ENCODE measurements around the gene KRT10. TPM values are rescaled to one million over a fixed set of nuclear protein-coding genes. Genes with fewer than 3 reads are reported as not detected.
"Not testable (repeated sequence)": the region's sequence is repeated elsewhere in the genome, so short reads cannot be mapped to it uniquely, and the experiment has no call there.

KRT10 gene
- total RNA-seq, 1 experiment from 2014 or later: 28.4 TPM

DNA sequence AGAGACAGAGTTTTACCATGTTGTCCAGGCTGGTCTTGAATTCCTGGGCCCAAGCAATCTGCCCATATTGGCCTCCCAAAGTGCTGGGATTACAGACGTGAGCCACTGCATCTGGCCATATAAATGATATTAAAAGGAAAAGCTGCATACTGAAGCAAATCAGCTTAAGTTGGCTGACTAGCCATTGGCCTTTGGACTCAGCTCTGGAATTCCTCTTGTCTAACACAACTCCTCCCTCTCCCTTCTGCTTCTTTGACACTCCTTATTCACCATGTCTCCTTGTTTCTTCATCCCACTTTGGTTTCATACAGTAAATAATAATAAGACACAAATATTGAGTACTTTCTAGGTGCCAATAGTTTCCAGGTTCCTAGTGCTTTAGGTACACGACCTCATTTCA lies 37.1 kb upstream of the KRT10 start:
- no peak overlapping the region for H3K27ac ChIP-seq (ENCODE audit: insufficient read length, low read depth, low read length)
- H3K9me3 Mint-ChIP-seq: no peaks in the 10 kb centered on the region; a peak in 1 of 5 replicates
- no peaks in the 10 kb centered on the region for H3K9me3 ChIP-seq (ENCODE audit: control insufficient read depth, low read depth, low read length)
- H3K14ac ChIP-seq (ENCODE audit: insufficient read depth, low read length): no peak overlapping the region
- no peak overlapping the region for H3K56ac ChIP-seq (ENCODE audit: insufficient read length, low read depth, low read length)
- H3T11ph ChIP-seq (ENCODE audit: low read length): no peak overlapping the region
- no peak overlapping the region for H2BK20ac ChIP-seq (ENCODE audit: low read depth, low read length, poor library complexity, severe bottlenecking)
- H3K18ac ChIP-seq (ENCODE audit: insufficient read length, low read depth, low read length): no peak overlapping the region
- no peak overlapping the region for H2BK15ac ChIP-seq (ENCODE audit: low read depth, low read length)
- H3K79me2 ChIP-seq (ENCODE audit: insufficient read depth, low read length): no peaks in the 10 kb centered on the region
- no peak overlapping the region for H2BK12ac ChIP-seq (ENCODE audit: insufficient read length, low read depth, low read length)
- WGBS (ENCODE audit: extremely low coverage, insufficient read length, low lambda C conversion rate): no CpG with 5 or more reads among the region's 2 CpGs
- no peaks in the 10 kb centered on the region for H3K79me1 ChIP-seq (ENCODE audit: insufficient read depth, low read depth, low read length, poor library complexity, severe bottlenecking)
- H3K27ac Mint-ChIP-seq: no peak overlapping the region
- H3K23ac ChIP-seq (ENCODE audit: insufficient read length, low read depth, low read length): no peak overlapping the region
- TF ChIP-seq, protein P1, sequence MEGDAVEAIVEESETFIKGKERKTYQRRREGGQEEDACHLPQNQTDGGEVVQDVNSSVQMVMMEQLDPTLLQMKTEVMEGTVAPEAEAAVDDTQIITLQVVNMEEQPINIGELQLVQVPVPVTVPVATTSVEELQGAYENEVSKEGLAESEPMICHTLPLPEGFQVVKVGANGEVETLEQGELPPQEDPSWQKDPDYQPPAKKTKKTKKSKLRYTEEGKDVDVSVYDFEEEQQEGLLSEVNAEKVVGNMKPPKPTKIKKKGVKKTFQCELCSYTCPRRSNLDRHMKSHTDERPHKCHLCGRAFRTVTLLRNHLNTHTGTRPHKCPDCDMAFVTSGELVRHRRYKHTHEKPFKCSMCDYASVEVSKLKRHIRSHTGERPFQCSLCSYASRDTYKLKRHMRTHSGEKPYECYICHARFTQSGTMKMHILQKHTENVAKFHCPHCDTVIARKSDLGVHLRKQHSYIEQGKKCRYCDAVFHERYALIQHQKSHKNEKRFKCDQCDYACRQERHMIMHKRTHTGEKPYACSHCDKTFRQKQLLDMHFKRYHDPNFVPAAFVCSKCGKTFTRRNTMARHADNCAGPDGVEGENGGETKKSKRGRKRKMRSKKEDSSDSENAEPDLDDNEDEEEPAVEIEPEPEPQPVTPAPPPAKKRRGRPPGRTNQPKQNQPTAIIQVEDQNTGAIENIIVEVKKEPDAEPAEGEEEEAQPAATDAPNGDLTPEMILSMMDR (conservative IDR thresholded peaks at IDR 0.05): no peak
- H4K91ac ChIP-seq (ENCODE audit: insufficient read length, low read depth, low read length): no peak overlapping the region
- peaks cover 11% of the 10 kb centered on the region for H3K27me3 Mint-ChIP-seq (ENCODE audit: low read depth)
- H3K4me1 ChIP-seq (ENCODE audit: insufficient read depth, low read length): no peaks in the 10 kb centered on the region; the same call in 1 of the 2 replicates
- H3K9ac ChIP-seq (ENCODE audit: extremely low read depth, insufficient read length, low read length): no peak overlapping the region
- H2AFZ ChIP-seq (ENCODE audit: low read length): no peak overlapping the region
- H4K20me1 ChIP-seq (ENCODE audit: control insufficient read depth, insufficient read depth, insufficient read length): no peaks in the 10 kb centered on the region
- no peak overlapping the region for H2BK120ac ChIP-seq (ENCODE audit: low read depth, low read length, poor library complexity, severe bottlenecking)
- no peaks in the 10 kb centered on the region for H3K23me2 ChIP-seq (ENCODE audit: insufficient read length, low read depth, low read length, poor library complexity, severe bottlenecking)
- no peak overlapping the region for H3K4me3 Mint-ChIP-seq
- H4K8ac ChIP-seq (replicated peaks; ENCODE audit: insufficient read length, low read depth, low read length): no peak overlapping the region
- H2BK5ac ChIP-seq (ENCODE audit: insufficient read length, low read length): no peak overlapping the region
- DNase-seq: no peak
- H3K4ac ChIP-seq (ENCODE audit: low read depth, low read length): no peak overlapping the region
- H3K36me3 Mint-ChIP-seq (ENCODE audit: insufficient read depth in 1 of 3, low read depth in 3 of 3): no peaks in the 10 kb centered on the region; a peak in 1 of 7 replicates
- H2AK5ac ChIP-seq (ENCODE audit: insufficient read length, low read length): no peak overlapping the region
- no peaks in the 10 kb centered on the region for H3K27me3 ChIP-seq (ENCODE audit: insufficient read depth, low read length)
- H3K4me2 ChIP-seq (ENCODE audit: insufficient read depth, insufficient read length, low read length): no peak overlapping the region
- no peak overlapping the region for H4K5ac ChIP-seq (ENCODE audit: insufficient read length, low read depth, low read length)
- peaks cover 11 to 21% of the 10 kb centered on the region in 2 experiments for H3K4me1 Mint-ChIP-seq

DNA sequence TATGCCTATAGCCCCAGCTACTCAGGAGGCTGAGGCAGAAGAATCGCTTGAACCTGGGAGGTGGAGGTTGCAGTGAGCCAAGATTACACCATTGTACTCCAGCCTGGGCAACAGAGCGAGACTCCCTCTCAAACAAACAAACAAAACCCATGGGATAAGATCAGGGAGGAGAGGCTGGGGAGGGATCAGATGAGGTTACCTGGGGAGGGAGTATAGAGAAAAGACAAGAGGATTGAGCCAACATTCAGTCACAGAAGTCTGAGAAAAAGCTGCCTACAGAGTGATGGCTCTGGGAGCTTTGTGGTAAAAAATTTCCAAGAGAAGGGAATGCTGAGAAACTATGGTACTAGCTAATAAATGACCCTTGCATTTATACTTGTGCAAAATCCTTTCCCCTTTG lies 36.3 kb upstream of the KRT10 start:
- H3K27ac Mint-ChIP-seq; H2BK120ac ChIP-seq (ENCODE audit: low read depth, low read length, poor library complexity, severe bottlenecking): not testable (repeated sequence)

More for the DNA sequence above, 36.3 kb upstream of the KRT10 start:
- H2BK20ac ChIP-seq (ENCODE audit: low read depth, low read length, poor library complexity, severe bottlenecking); H3K79me1 ChIP-seq (ENCODE audit: insufficient read depth, low read depth, low read length, poor library complexity, severe bottlenecking); H2BK15ac ChIP-seq (ENCODE audit: low read depth, low read length); H4K5ac ChIP-seq (ENCODE audit: insufficient read length, low read depth, low read length); H3K27me3 ChIP-seq (ENCODE audit: insufficient read depth, low read length); H3K9me3 ChIP-seq (ENCODE audit: control insufficient read depth, low read depth, low read length); H3K14ac ChIP-seq (ENCODE audit: insufficient read depth, low read length); H3K4me2 ChIP-seq (ENCODE audit: insufficient read depth, insufficient read length, low read length); H3K9me3 Mint-ChIP-seq; H2AFZ ChIP-seq (ENCODE audit: low read length); H3K23me2 ChIP-seq (ENCODE audit: insufficient read length, low read depth, low read length, poor library complexity, severe bottlenecking); H3K18ac ChIP-seq (ENCODE audit: insufficient read length, low read depth, low read length); H3T11ph ChIP-seq (ENCODE audit: low read length); H3K27ac ChIP-seq (ENCODE audit: insufficient read length, low read depth, low read length); H3K9ac ChIP-seq (ENCODE audit: extremely low read depth, insufficient read length, low read length); H3K56ac ChIP-seq (ENCODE audit: insufficient read length, low read depth, low read length); H4K91ac ChIP-seq (ENCODE audit: insufficient read length, low read depth, low read length); H3K79me2 ChIP-seq (ENCODE audit: insufficient read depth, low read length); H3K36me3 Mint-ChIP-seq (ENCODE audit: insufficient read depth in 1 of 3, low read depth in 3 of 3); H3K4me3 Mint-ChIP-seq; DNase-seq; H3K23ac ChIP-seq (ENCODE audit: insufficient read length, low read depth, low read length); H3K4me1 ChIP-seq (ENCODE audit: insufficient read depth, low read length); H4K20me1 ChIP-seq (ENCODE audit: control insufficient read depth, insufficient read depth, insufficient read length); H2BK5ac ChIP-seq (ENCODE audit: insufficient read length, low read length); H2BK12ac ChIP-seq (ENCODE audit: insufficient read length, low read depth, low read length); H3K4ac ChIP-seq (ENCODE audit: low read depth, low read length); H4K8ac ChIP-seq (replicated peaks; ENCODE audit: insufficient read length, low read depth, low read length); H2AK5ac ChIP-seq (ENCODE audit: insufficient read length, low read length): not testable (repeated sequence)
- H3K27me3 Mint-ChIP-seq (ENCODE audit: low read depth): peaks cover 11% of the 10 kb centered on the region
- no CpG with 5 or more reads among the region's 2 CpGs for WGBS (ENCODE audit: extremely low coverage, insufficient read length, low lambda C conversion rate)
- H3K4me1 Mint-ChIP-seq: peaks cover 15 to 25% of the 10 kb centered on the region in 2 experiments

Measured in H9 (cell line).